NCI-H187 (cell line): ENCODE measurements around the gene NKX2-8.
A peak's percentile ranks its signal among the peaks of the same experiment; 100 is the strongest.
"Not testable (repeated sequence)": the region's sequence is repeated elsewhere in the genome, so short reads cannot be mapped to it uniquely, and the experiment has no call there.

Experiments
- DNase-seq, 2 experiments: peaks; one replicate each; lab custom pipeline; 2025; lab: John Stamatoyannopoulos, UW

The NKX2-8 gene

DNA sequence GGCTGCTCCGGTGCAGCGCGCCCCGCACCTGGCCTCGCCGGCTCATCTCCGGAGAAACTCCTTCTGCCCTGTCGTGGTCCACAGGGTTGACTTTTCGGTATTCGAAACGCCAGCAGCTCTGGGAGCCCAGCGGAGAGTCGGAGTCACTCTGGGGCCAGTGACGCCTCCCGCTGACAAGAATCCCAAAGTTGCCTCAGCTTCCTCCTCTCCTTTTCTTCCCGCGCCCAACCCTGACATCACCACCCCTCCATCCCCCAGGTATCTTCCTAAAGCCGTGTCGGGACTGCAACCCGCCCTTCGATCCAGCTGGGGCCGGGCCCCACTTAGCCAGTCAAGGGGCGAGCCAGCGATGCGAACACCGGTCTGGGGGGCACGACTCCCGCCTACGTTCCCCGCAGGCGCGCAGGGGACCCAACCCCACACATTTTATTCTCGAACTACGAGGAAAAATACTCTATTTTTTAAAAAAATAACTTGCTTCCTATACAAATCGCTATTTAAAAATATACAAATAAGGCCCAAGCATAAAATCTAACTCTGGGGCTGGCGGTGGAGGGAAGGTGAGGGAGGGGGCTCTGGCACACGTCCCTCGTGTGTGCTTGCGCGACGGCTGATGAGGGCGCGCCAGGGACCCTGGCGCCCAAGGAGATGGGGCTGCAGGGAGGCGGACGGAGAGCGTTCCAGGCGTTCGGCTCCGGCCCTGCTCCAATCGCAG, 2.1 kb downstream of the NKX2-8 start:
- DNase-seq, result no peak

DNA sequence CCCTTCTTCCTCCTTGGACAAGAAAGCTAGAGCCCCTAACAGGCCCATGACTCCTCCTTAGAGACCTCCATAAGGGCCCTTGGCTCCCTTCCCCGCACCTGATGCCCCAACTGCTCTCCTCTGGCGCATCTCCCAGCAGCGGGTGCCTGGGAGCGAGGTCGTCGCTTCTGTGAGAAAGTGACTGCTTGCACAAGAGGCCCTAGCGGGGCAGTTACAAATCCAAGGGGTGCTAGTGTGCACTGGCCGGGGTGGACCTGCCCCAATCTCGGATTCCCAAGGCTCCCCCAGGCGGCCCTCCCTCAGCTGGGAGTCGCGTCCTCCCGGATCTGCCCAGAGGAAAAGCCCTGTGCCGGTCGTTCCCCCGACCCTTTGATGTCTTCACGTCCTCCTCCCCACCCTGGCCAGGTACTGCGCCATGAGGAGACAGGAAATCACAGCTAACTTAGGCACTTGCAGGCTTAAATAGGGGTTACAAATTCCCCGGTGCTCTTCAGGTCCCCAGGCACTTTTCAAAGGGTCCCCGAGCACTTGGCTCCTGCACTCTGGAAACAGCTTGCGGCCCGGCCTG, 2.8 kb downstream of the NKX2-8 start:
- no peak for DNase-seq

DNA sequence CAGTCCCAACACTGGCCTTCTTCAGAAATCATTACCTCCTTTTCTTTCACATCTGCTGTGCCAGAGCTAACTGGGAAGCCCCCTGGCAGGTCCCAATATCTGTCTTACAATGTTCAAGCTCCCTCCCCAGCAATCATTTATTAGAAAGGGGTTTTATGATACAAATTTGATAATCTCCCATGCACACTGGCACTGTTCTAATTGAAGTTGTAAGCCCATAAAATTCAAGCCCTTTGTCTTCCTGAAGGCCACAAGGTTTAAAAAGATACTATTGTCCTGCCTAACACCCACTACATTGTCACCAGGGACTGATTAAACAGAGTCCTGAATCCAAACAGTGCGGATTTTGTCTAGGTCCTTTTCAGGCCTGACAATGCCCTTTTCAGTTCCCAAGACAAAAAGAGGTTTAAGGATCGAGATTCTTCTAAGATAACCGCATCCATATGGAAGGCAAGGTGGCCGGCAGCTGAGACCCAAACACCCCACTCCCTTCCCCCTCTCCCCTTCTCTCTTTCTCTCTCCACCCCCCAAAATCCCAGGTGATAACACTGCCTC, 3.3 kb downstream of the NKX2-8 start:
- DNase-seq, result no peak

DNA sequence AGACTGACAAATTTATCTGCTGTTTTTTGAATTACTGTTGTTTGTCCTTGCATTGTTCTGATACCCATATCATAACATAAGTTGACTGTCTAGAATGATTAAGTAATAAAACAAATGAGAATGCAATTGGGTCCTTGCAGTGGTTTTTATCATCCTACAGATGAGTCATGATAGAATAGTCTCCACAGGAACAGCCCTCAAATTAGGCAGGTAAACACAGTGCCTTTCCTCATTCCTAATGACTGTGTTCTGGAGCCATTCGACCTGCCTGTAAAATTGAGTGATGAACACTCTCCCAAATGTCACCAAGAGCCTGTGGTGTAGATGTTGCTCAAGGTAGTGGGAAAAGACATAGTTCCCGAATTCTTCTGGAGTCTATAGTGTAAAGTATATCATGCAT, 12.3 kb downstream of the NKX2-8 start:
- DNase-seq, result no peak

DNA sequence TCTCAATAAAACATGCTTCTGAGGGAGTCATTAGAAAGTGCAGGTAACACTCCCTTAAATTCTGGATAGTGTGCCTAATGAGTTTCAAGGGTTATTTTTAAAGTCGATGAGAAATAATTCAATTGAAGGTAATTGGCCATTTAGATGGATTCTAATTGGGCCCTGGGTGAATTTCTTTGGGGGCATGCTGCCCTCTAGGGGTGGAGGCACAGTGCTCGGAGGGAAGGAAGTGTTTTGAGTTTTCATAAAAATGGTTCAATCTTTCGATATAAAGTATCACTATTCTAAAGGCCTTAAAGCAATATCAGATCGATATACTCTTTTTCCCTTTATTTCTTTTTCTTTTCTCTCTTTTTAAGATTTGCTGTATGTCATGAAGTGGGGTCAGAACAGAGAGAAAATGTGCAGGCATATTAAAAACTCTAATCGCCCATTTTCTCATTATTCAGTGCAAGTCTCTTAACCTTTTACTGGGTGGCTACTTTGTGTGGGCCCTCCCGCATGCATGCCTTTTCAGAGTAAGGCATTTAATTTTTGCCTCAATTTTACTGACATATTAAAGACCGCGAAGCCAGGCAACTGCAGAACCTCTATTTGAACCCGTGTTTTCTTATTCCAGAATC, 25.5 kb downstream of the NKX2-8 start:
- peak; percentile 54 to 56 for DNase-seq

DNA sequence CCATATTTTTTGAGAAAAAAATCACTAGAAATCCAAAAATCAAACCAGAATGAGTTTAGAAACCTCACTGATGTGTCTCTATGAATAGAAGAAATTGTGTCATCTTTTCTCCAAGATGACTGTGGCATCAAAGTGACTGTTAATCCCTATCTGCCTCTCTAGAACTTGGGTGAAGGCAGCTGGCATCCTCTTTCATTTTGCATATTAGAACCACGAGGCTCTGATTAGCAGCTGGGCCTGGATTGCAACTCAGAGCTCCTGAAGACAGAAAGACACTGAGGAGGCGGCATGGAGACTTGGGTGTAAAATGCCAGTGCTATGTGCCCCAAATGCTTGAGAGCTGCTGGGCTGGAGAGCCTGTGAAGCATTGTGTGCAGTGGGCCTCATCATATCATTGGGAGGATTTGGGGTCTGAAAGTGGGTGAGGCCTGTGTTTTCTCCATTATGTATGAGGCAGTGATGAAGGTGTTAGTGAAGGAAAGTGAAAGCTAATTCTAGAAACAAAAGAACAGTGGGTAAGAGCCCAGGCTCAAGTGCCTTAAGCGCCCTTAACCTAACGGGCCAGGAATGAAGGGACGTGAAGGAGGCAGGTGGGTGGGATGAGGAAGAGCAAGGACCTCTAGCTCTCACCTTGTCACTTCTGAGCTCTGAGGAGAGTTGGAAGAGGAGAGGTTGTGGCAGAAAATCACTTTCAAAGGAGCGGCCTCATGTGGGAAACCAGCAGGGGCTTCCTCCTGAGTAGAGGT, 26.2 kb downstream of the NKX2-8 start:
- peak; percentile 29 to 54 for DNase-seq

DNA sequence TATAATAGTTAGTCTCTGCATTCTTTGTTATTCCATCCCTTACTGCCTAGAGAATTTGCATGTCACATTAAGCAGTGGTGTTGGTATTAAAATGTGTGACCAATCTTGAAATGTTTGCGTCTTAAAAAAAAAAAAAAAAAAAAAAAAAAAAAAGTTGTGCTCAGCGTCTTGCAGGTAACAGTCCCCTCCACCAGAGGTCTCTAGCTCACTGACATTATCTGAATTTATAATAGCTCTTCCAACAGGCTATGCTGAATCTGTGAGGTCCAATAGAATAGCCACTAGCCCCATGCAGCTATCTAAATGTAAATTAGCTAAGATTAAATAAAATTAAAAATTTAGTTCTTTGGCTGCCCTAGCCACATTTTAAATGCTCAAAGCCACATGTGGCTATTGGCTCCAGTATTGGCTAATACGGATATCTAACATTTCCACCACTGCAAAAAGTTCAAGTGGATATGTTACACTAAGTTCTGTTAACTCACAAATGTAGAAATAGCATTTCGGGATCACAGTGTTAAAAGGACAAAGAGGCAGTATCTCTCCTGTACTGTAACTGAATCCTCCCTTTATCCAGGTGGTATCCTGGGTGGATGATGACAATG, 28.7 kb downstream of the NKX2-8 start:
- DNase-seq, result peak in 1 of 2 experiments; percentile 42

DNA sequence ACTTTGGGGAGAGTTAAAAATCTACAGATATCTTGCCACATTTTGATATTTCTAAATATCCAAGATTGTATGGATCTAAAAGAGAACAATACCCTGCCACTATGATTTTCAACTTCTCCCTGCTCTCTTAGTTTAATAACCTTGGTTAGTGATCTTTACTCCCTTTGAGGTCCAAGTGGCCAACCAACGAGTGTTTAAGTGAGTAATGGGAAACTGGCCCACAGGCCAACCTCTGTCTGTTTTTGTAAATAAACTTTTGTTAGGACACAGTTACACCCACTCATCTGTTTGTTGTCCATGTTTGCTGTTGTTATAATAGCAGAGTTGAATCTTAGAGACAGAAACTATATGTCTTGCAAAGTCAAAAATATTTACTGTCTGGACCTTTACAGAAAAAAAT, 31.5 kb downstream of the NKX2-8 start:
- no peak for DNase-seq

DNA sequence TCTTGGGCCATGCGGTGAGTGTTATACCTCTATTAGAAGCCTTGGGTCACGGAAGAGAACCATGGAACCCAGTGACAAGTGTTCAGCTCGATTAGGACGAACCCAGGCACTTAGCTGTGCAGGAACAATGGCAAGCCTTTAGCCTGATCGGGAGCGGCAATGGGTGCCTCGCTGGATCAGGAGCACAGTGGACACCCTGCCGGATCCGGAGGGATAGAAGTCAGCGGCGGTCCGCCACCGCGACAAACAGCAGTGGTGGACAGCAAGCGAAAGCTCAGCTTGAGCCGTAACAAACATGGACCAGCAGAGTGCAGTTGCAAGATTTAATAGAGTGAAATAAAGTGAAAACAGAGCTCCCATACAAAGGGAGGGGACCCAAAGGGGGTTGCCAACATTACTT, 38.1 kb downstream of the NKX2-8 start:
- not testable (repeated sequence) for DNase-seq

DNA sequence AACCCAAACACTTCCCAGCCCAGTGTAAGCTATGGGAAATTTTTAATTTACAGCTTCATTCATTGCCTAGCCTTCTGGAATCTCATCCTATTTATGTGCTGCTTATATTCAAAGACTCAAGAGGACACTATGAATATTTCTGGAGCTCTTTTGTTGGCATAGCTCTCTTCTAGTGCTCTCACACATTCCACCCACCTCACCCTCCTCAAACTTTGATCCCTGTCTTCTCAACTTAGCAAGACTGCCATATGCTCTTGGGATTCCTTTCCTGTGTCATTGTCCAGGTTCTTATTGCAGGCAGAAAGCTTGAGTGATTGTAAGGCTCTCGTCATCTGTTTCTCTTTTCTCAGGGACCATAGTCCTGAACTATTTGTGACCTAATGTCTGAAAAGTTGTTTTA, 44.4 kb downstream of the NKX2-8 start:
- no peak for DNase-seq
